DND-41 (cell line): ENCODE results near the gene MADCAM1.

Experiments
- ATAC-seq: fragments of 200-7000 bp; cut with Tn5 transposase; 3 replicates; pipeline ENCODE4 v1.9.1; 2021; ENCODE audit warnings: low read depth; ENCODE audit not compliant: insufficient read depth
- DNase-seq: peaks from one replicate; pipeline ENCODE4 v3.0.0-alpha.2; 2020
- H2AFZ ChIP-seq: 2 replicates; pipeline ENCODE4 v1.6.0; 2012; ENCODE audit warnings: low read depth, low read length
- H3K27ac ChIP-seq: 2 replicates; pipeline ENCODE4 v1.5.1; 2012; ENCODE audit warnings: low read length, inconsistent platforms
- H3K27me3 ChIP-seq: fragments of 200-600 bp; sonication (generic); 2 replicates; pipeline ENCODE4 v1.6.0; 2012; ENCODE audit warnings: low read length, mild to moderate bottlenecking, inconsistent platforms; ENCODE audit not compliant: insufficient read depth, poor library complexity
- H3K36me3 ChIP-seq: 2 replicates; pipeline ENCODE4 v1.5.1; 2012; ENCODE audit warnings: low read length, inconsistent platforms; ENCODE audit not compliant: insufficient read depth
- H3K4me1 ChIP-seq: 2 replicates; pipeline ENCODE4 v1.5.1; 2012; ENCODE audit warnings: mild to moderate bottlenecking, low read length; ENCODE audit not compliant: insufficient read depth
- H3K4me2 ChIP-seq: 2 replicates; pipeline ENCODE4 v1.6.0; 2012; ENCODE audit warnings: mild to moderate bottlenecking, moderate library complexity, low read length, inconsistent platforms; ENCODE audit not compliant: insufficient read depth
- H3K4me3 ChIP-seq, 2 experiments: fragments of 200-600 bp in 1 of 2; shearing (Covaris generic) in 1 of 2; 2 replicates each; pipeline ENCODE4 v1.5.1; 2012 to 2016; ENCODE audit warnings: inconsistent platforms in 2 of 2, low read length in 2 of 2, mild to moderate bottlenecking in 2 of 2, low read depth in 1 of 2, moderate library complexity in 1 of 2
- H3K79me2 ChIP-seq: 2 replicates; pipeline ENCODE4 v1.6.0; 2012; ENCODE audit warnings: low read length, inconsistent platforms; ENCODE audit not compliant: insufficient read depth
- H3K9ac ChIP-seq: 2 replicates; pipeline ENCODE4 v1.6.0; 2012; ENCODE audit warnings: low read depth, mild to moderate bottlenecking, inconsistent platforms, low read length, moderate library complexity
- H3K9me3 ChIP-seq: 2 replicates; pipeline ENCODE4 v1.5.1; 2012; ENCODE audit warnings: low read length, moderate library complexity, mild to moderate bottlenecking, inconsistent platforms; ENCODE audit not compliant: insufficient read depth, severe bottlenecking
- H4K20me1 ChIP-seq: 2 replicates; pipeline ENCODE4 v1.6.0; 2012; ENCODE audit warnings: low read length; ENCODE audit not compliant: insufficient read depth
- EZH2 ChIP-seq: IDR thresholded peaks from 3 replicates; pipeline ENCODE4 v1.6.1; 2012; ENCODE audit warnings: borderline replicate concordance, low read depth, mild to moderate bottlenecking, moderate library complexity, low read length, inconsistent platforms; ENCODE audit not compliant: severe bottlenecking
- TF ChIP-seq, protein P1 (sequence below): IDR thresholded peaks from 2 replicates; pipeline ENCODE4 v1.5.1; 2012; ENCODE audit warnings: borderline replicate concordance, low read length, moderate library complexity, mild to moderate bottlenecking; ENCODE audit not compliant: poor library complexity, severe bottlenecking; ENCODE audit errors: extremely low read depth

Gene MADCAM1

DNA sequence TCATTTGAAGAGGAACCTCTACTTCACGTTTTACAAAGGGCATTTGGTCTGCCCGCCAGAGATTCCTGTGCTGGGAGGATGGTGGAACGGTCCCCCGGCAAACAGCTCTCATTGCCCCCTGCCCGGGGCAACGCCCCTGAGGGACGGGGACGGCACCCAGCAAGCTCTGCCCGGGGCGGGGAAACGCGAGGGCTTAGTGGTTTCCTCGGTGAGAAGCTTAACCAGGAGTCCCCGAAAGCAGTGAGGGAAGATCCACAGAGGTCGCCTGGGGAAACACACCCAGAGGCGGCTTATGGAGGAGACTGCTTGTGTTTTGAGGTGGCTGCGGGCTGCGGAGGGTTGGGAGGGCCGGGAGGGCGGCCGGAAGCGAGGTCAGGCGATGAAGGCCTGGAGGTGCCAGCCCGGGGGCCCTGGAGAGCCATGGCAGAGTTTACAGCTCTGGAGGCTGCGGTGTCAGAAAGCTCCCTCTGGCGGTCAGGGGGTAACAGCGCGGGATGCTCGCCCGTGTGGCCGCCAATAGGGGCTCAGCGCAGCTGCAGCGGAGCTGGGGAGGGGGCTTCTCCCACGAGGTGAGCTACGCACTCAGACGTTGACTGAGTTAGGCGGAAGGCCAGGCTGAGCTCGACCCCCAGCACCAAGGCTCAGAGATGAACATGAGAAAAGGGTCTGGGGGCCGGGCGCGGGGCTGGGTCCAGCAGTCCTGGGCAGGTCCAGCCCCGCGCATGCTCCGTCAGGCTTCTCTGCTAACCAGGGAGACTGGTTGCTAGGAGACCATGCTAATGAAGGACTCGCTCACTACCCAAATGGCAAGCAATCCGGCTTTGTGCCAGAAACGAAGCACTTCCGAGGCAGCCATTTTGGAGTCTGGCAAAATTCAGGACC, 10.4 kb downstream of the MADCAM1 start:
- H3K4me2 ChIP-seq: peak overlapping the region; percentile 84
- peak overlapping the region; percentile 74 to 79; a peak in 3 of 4 replicates for H3K4me3 ChIP-seq
- H3K9me3 ChIP-seq: no peaks in the 10 kb centered on the region
- peaks cover 11% of the 10 kb centered on the region; the same call in 1 of the 2 replicates for H4K20me1 ChIP-seq
- H3K27me3 ChIP-seq: no peaks in the 10 kb centered on the region
- H3K4me1 ChIP-seq: peaks cover 53% of the 10 kb centered on the region
- peaks cover 5% of the 10 kb centered on the region for H3K36me3 ChIP-seq
- ATAC-seq: peak; percentile 66
- H3K9ac ChIP-seq: peak overlapping the region; percentile 89
- peak overlapping the region; percentile 92 for H2AFZ ChIP-seq
- peak; percentile 94 for DNase-seq
- TF ChIP-seq EZH2: no peak
- TF ChIP-seq, protein P1, sequence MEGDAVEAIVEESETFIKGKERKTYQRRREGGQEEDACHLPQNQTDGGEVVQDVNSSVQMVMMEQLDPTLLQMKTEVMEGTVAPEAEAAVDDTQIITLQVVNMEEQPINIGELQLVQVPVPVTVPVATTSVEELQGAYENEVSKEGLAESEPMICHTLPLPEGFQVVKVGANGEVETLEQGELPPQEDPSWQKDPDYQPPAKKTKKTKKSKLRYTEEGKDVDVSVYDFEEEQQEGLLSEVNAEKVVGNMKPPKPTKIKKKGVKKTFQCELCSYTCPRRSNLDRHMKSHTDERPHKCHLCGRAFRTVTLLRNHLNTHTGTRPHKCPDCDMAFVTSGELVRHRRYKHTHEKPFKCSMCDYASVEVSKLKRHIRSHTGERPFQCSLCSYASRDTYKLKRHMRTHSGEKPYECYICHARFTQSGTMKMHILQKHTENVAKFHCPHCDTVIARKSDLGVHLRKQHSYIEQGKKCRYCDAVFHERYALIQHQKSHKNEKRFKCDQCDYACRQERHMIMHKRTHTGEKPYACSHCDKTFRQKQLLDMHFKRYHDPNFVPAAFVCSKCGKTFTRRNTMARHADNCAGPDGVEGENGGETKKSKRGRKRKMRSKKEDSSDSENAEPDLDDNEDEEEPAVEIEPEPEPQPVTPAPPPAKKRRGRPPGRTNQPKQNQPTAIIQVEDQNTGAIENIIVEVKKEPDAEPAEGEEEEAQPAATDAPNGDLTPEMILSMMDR: peak; percentile 99
- H3K79me2 ChIP-seq: peaks cover 20% of the 10 kb centered on the region
- peak overlapping the region; percentile 97 for H3K27ac ChIP-seq

DNA sequence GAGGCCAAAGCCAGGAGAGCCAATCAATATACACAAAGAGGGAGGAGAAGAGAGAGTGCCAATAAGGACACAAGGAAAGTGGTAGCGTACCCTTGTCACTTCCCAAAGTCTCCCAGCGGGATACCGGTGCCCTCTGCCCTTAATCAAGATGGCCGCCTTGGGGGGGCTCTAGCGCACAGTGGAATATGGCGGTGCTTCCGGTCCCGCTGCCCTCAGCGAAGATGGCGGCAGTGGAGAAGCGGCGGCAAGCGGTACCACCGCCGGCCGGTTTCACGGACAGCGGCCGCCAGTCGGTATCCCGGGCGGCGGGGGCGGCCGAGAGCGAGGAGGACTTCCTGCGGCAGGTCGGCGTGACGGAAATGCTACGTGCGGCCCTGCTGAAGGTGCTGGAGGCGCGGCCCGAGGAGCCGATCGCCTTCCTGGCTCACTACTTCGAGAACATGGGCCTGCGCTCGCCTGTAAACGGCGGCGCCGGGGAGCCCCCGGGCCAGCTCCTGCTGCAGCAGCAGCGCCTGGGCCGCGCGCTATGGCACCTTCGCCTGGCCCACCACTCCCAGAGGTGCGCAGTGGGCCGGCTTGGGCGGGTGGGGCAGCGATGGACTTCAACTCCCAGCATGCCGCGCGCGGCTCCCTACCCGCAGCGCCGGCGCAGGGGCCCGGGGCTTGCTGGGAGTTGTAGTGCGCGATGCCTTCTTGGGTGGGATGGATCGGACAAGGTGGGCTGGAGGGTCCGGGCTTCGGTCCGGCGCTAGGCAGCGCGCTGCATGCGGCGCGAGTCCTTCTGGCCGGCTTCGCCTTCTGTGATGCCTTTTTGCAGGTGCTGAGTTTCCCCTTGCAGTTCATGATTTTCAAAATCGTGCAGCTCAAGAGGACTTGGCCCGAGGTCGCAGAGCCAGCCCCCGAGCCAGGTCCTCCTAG, 11.3 kb downstream of the MADCAM1 start, which contains the start of gene TPGS1:
Gene TPGS1, plus strand, starts transcription at position 212 of the 918 bp plus-strand sequence. Its CDS starts 10 bp downstream, at position 222.
- DNase-seq (peak; percentile 96), ATAC-seq (peak; percentile 64)
- TF ChIP-seq EZH2: no peak
- TF ChIP-seq, protein P1: no peak
- peak within 1 kb of the TSS; percentile 92 for H2AFZ ChIP-seq
- peaks cover 12% of the 10 kb centered on the region; the same call in 1 of the 2 replicates for H4K20me1 ChIP-seq
- H3K9me3 ChIP-seq: no peaks in the 10 kb centered on the region
- H3K27ac ChIP-seq: peak within 1 kb of the TSS; percentile 97
- H3K9ac ChIP-seq: peak within 1 kb of the TSS; percentile 89
- H3K36me3 ChIP-seq: peaks cover 5% of the 10 kb centered on the region
- H3K79me2 ChIP-seq: peaks cover 20% of the 10 kb centered on the region
- H3K4me3 ChIP-seq: peak within 1 kb of the TSS; percentile 74 to 79
- peaks cover 62% of the 10 kb centered on the region for H3K4me1 ChIP-seq
- peak within 1 kb of the TSS; percentile 84 for H3K4me2 ChIP-seq
- H3K27me3 ChIP-seq: no peaks in the 10 kb centered on the region

DNA sequence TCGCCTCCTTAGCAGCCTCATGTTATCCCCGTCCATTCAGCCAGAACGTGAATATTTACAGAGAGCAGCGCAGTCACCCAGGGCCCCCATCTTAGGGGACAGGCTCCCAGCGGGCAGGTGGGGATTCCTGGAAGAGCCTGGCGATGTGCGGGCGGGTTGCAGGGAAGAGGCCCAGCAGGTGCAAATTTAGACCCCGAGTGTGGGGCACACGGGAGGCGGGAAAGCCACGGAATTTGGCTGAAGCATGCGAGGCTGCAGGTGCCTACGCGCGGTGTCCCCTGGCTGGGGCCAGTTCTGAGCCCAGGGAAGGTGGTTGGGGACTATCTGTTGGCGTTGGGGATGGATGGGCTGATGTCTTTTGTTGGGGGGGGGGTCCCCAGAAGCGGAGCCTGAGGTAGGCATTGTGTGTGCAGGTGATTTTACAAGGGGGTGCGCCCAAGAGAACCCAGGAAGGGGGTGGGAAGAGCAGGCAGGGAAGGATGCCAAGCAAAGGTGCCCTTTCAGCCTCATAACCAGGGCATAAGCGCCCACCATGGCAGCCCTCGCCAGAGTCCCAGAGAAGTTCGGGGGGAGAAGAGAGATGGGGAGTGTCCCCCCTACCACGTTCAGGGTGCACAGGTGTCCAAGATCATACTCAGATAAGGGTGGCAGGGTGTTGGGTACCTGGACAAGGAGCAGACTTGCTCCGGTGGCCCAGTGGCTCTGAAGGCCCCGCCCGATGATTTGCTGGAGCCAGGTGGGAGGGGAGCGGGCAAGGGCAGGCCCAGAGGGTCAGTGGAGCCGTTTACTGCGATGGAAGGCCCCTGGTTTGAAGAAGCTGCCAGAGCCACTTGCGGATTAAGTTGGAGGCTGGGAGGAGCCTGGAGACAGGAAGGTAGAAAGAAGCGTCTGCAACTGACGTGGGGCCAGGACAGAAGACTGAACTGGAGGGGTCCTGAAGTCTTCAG, 12.2 kb downstream of the MADCAM1 start:
- H3K79me2 ChIP-seq: peaks cover 20% of the 10 kb centered on the region
- H3K4me2 ChIP-seq: peak overlapping the region; percentile 84
- H3K27ac ChIP-seq: peak overlapping the region; percentile 97
- no peak for ATAC-seq
- peaks cover 8% of the 10 kb centered on the region for H3K36me3 ChIP-seq
- DNase-seq: no peak
- peaks cover 63% of the 10 kb centered on the region for H3K4me1 ChIP-seq
- H3K9me3 ChIP-seq: no peaks in the 10 kb centered on the region
- H2AFZ ChIP-seq: peak overlapping the region; percentile 92; the same call in 1 of the 2 replicates
- peak overlapping the region; percentile 74 to 79; a peak in 3 of 4 replicates for H3K4me3 ChIP-seq
- TF ChIP-seq, protein P1: no peak
- TF ChIP-seq EZH2: no peak
- H3K9ac ChIP-seq: peak overlapping the region; percentile 89
- H4K20me1 ChIP-seq: peaks cover 15% of the 10 kb centered on the region; the same call in 1 of the 2 replicates
- H3K27me3 ChIP-seq: no peaks in the 10 kb centered on the region
